Central memory CD4-positive, alpha-beta T cell (primary cell): ENCODE data around the gene ALDH3B1.

ENCODE experiments used
- DNase-seq: peaks from one replicate; pipeline ENCODE4 v3.0.0; 2022

ALDH3B1 gene

GRCh38 chr11:68014157-68014946 lies 4.2 kb downstream of the ALDH3B1 start:
- DNase-seq: no peak

GRCh38 chr11:68014947-68015447 lies 4.9 kb downstream of the ALDH3B1 start:
- no peak for DNase-seq

GRCh38 chr11:68015467-68015866 lies 5.3 kb downstream of the ALDH3B1 start:
- no peak for DNase-seq

- no peak for DNase-seq
Measured at GRCh38 chr11:68016161-68016903, 6.2 kb downstream of the ALDH3B1 start.

- no peak for DNase-seq
Measured at GRCh38 chr11:68016904-68017817, 7.0 kb downstream of the ALDH3B1 start.

GRCh38 chr11:68017980-68018729 lies 8.0 kb downstream of the ALDH3B1 start:
- no peak for DNase-seq

GRCh38 chr11:68018730-68019190 lies 8.6 kb downstream of the ALDH3B1 start:
- no peak for DNase-seq

GRCh38 chr11:68019486-68019885 lies 9.4 kb downstream of the ALDH3B1 start:
- no peak for DNase-seq

- no peak for DNase-seq
Measured at GRCh38 chr11:68020575-68020974, 10.4 kb downstream of the ALDH3B1 start.

GRCh38 chr11:68021167-68021787 lies 11.2 kb downstream of the ALDH3B1 start:
- no peak for DNase-seq

GRCh38 chr11:68022531-68022930 lies 12.4 kb downstream of the ALDH3B1 start:
- no peak for DNase-seq

- no peak for DNase-seq
Measured at GRCh38 chr11:68024508-68024907, 14.4 kb downstream of the ALDH3B1 start.

GRCh38 chr11:68025047-68025446 lies 14.9 kb downstream of the ALDH3B1 start:
- DNase-seq: no peak

- no peak for DNase-seq
Measured at GRCh38 chr11:68026391-68027105, 16.4 kb downstream of the ALDH3B1 start.

GRCh38 chr11:68027667-68028066 lies 17.5 kb downstream of the ALDH3B1 start:
- no peak for DNase-seq

GRCh38 chr11:68028802-68029545 lies 18.8 kb downstream of the ALDH3B1 start:
- DNase-seq: no peak

GRCh38 chr11:68030318-68031143 lies 20.4 kb downstream of the ALDH3B1 start, which contains the start of gene NDUFS8:
Gene NDUFS8, plus strand, starts transcription at chr11:68030681. Its CDS starts 1,471 bp downstream, at chr11:68032152.
- peak; percentile 98 for DNase-seq

- no peak for DNase-seq
Measured at GRCh38 chr11:68031144-68031464, 21.0 kb downstream of the ALDH3B1 start.

- no peak for DNase-seq
Measured at GRCh38 chr11:68032003-68032402, 21.9 kb downstream of the ALDH3B1 start.
